HUES6 (cell line): ENCODE data around the gene PRTG.
"Not testable (repeated sequence)": the region's sequence is repeated elsewhere in the genome, so short reads cannot be mapped to it uniquely, and the experiment has no call there.

ENCODE experiments used
- H3K27ac ChIP-seq: 2 replicates; pipeline ENCODE4 v1.7.0; 2013; ENCODE audit warnings: low read depth, mild to moderate bottlenecking, low read length, inconsistent platforms
- H3K27me3 ChIP-seq: 2 replicates; pipeline ENCODE4 v1.6.1; 2013; ENCODE audit warnings: low read length; ENCODE audit not compliant: control insufficient read depth, insufficient read depth
- H3K36me3 ChIP-seq: 2 replicates; pipeline ENCODE4 v1.6.1; 2013; ENCODE audit warnings: low read length; ENCODE audit not compliant: control insufficient read depth, insufficient read depth
- H3K4me1 ChIP-seq: 2 replicates; pipeline ENCODE4 v1.6.1; 2013; ENCODE audit warnings: low read length; ENCODE audit not compliant: control insufficient read depth, insufficient read depth
- H3K4me3 ChIP-seq: 2 replicates; pipeline ENCODE4 v1.5.1; 2013; ENCODE audit warnings: low read depth, low read length
- H3K9ac ChIP-seq: one replicate; pipeline ENCODE4 v1.6.1; 2013; ENCODE audit warnings: mild to moderate bottlenecking, low read length
- H3K9me3 ChIP-seq: 2 replicates; pipeline ENCODE4 v1.6.1; 2013; ENCODE audit warnings: low read depth, low read length; ENCODE audit not compliant: control insufficient read depth, insufficient read depth

Gene PRTG

GRCh38 chr15:55742927-55743728 lies at the start of gene PRTG:
Gene PRTG (minus strand): TSS chr15:55743152. CDS start chr15:55742931, 221 bp downstream.
- Histone ChIP-seq H3K27ac (peak within 1 kb of the TSS; percentile 65; the same call in 1 of the 2 replicates), H3K36me3 (no peaks in the 10 kb centered on the region), H3K27me3 (peaks cover 86% of the 10 kb centered on the region), H3K4me1 (peaks cover 29% of the 10 kb centered on the region), H3K9ac (peak within 1 kb of the TSS; percentile 94), H3K9me3 (no peaks in the 10 kb centered on the region), H3K4me3 (peak within 1 kb of the TSS; percentile 72)

DNA sequence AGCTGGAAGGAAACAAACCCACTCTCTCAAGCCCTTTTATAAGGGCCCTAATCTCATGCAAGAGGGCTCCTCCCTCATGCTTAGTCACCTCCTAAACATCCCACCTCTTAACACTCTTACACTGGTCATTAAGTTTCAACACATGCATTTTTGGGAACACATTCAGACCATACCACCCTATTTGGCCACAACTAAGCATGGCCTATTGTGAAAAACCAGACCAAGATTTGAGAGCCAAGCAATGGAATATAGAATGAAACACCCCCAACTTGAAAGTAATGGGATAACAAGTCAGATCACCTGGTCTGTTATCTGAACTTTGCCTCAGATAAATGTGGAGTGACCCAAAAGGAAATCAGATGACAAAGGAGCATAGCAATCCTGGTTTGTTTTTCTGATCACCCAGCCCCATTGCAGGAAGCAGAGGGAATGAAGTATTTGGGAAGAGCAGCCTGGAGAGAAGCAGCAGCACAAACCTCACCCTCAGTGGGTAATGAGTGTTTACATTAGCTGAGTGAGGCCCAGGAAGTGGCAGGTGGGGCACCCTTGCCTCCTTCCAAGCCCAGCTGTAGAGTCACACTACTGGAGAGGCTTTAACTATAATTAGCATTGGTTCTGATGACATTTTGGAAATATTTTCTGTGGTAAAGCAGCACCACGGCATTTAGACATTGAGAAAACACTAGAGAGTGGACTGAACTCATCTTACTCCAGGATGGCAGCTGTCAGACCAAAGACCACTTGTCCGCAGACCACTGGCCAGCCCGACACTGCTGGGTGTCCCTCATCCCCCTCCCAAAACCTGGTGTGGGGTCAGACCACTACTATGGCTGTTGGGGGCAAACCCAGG lies 48.8 kb upstream of the PRTG start:
- H3K4me3 ChIP-seq = no peak overlapping the region
- H3K9ac ChIP-seq = no peak overlapping the region
- H3K27ac ChIP-seq = no peak overlapping the region
- no peaks in the 10 kb centered on the region for H3K36me3 ChIP-seq
- peaks cover 6% of the 10 kb centered on the region for H3K4me1 ChIP-seq
- peaks cover 32% of the 10 kb centered on the region for H3K9me3 ChIP-seq
- H3K27me3 ChIP-seq = no peaks in the 10 kb centered on the region

- no peaks in the 10 kb centered on the region for H3K36me3 ChIP-seq
- H3K4me1 ChIP-seq = peaks cover 19% of the 10 kb centered on the region
- no peak overlapping the region for H3K4me3 ChIP-seq
- no peaks in the 10 kb centered on the region for H3K27me3 ChIP-seq
- peaks cover 17% of the 10 kb centered on the region for H3K9me3 ChIP-seq
- H3K9ac ChIP-seq = no peak overlapping the region
- no peak overlapping the region for H3K27ac ChIP-seq
Observed at GRCh38 chr15:55789066-55789660, 46.2 kb upstream of the PRTG start.

DNA sequence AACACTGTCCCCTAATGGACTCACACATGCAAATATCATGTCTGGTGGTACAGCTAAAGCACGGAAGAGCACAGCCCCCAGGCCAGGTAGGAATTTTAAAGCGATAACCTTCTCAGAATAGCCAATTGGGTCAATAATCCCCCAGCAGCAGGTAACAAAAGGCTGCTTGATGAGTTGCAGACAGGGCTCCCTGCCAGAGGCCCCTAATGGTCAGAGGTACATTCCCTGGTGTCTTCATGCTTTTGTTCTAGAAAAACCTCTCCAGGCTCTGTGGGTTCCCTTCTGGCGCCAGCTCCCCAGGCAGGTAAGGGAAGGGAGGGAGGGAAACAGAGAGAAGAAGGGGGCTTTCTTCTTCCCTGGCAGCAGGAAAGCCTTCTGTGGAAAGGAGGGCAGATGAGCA lies 43.4 kb upstream of the PRTG start:
- Histone ChIP-seq H3K9ac (no peak overlapping the region), H3K27ac (no peak overlapping the region), H3K9me3 (peaks cover under 1% of the 10 kb centered on the region; the same call in 1 of the 2 replicates), H3K36me3 (no peaks in the 10 kb centered on the region), H3K4me3 (no peak overlapping the region), H3K4me1 (peaks cover 31% of the 10 kb centered on the region), H3K27me3 (no peaks in the 10 kb centered on the region)

- not testable (repeated sequence) for H3K36me3 ChIP-seq, H3K4me3 ChIP-seq, H3K9ac ChIP-seq, H3K27ac ChIP-seq, H3K27me3 ChIP-seq, H3K9me3 ChIP-seq
- peaks cover 31% of the 10 kb centered on the region for H3K4me1 ChIP-seq
Observed at GRCh38 chr15:55785593-55785992, 42.6 kb upstream of the PRTG start.

- no peaks in the 10 kb centered on the region for H3K27me3 ChIP-seq
- H3K27ac ChIP-seq = peak overlapping the region; percentile 18; the same call in 1 of the 2 replicates
- H3K4me3 ChIP-seq = no peak overlapping the region; the same call in 1 of the 2 replicates
- H3K4me1 ChIP-seq = peaks cover 31% of the 10 kb centered on the region
- no peaks in the 10 kb centered on the region for H3K36me3 ChIP-seq
- peak overlapping the region; percentile 45 for H3K9ac ChIP-seq
- peaks cover 2% of the 10 kb centered on the region; the same call in 1 of the 2 replicates for H3K9me3 ChIP-seq
Observed at GRCh38 chr15:55784286-55784685, 41.3 kb upstream of the PRTG start.

DNA sequence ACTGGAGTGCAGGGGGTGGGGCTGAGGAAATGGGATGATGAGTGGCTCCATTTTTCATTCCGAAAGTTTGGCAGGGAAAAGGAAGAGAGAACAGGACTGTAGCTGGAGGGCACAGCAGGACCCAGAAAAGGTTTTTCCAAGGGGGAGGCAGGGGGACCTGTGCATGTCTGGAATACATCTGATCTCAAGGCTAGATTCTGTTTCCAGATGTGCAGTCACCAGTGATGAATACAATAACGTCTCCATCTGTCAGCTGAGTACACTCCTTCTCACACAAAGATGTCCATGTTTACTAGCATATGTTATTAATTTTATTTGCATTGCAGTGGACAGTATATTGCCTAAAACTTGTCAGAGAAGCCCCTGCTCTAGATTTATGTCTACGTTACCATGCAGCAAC lies 39.9 kb upstream of the PRTG start:
- Histone ChIP-seq H3K27ac (no peak overlapping the region; the same call in 1 of the 2 replicates), H3K9ac (peak overlapping the region; percentile 64), H3K36me3 (no peaks in the 10 kb centered on the region)

DNA sequence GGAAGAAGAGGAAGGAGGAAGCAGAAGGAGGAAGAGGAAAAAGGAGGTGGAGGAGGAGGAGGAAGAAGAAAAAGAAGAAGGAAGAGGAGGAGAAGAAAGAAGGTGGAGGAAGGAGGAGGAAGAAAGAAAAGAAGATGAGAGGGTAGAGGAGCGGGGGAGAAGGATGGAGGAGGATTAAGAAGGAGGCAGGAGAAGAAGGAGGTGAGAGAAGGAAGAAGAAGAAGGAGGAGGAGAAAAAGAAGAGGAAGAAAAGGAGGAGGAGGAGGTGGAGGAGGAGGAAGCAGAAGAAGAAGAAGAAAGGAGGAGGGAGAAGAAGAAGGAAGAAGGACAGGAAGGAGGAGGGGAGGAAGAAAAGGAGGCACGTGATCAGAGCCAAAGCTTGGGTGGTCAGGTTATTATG lies 37.3 kb upstream of the PRTG start:
- Histone ChIP-seq H3K4me3 (no peak overlapping the region), H3K27me3 (no peaks in the 10 kb centered on the region), H3K27ac (no peak overlapping the region), H3K9ac (no peak overlapping the region), H3K9me3 (peaks cover 2% of the 10 kb centered on the region; the same call in 1 of the 2 replicates), H3K36me3 (no peaks in the 10 kb centered on the region), H3K4me1 (peaks cover 28% of the 10 kb centered on the region; the same call in 1 of the 2 replicates)

More for the DNA sequence above, 39.9 kb upstream of the PRTG start:
- Histone ChIP-seq H3K4me1 (peaks cover 31% of the 10 kb centered on the region), H3K9me3 (peaks cover 2% of the 10 kb centered on the region; the same call in 1 of the 2 replicates), H3K4me3 (no peak overlapping the region; the same call in 1 of the 2 replicates), H3K27me3 (no peaks in the 10 kb centered on the region)

DNA sequence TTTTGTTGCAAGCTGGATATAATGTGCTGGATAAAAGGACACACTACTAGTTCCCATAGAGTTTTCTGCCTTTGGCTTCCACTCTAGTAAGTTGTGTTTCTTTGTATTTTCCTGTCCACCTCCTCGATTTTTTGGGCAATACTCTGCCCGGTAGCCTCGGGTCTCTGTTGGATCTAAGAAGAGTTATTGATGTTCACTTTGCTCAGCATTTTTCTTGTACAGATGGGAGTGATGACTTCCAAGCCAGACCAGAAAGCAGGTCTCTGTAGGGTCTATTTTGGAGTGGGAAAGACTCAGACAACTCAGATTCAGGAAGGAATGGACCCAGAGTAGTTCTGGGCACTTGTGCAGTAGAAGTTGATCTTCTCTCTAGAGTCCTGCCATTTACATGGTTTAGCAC lies 36.0 kb upstream of the PRTG start:
- no peaks in the 10 kb centered on the region for H3K36me3 ChIP-seq
- H3K27me3 ChIP-seq = no peaks in the 10 kb centered on the region
- H3K4me3 ChIP-seq = no peak overlapping the region
- no peak overlapping the region for H3K27ac ChIP-seq
- no peak overlapping the region for H3K9ac ChIP-seq
- peaks cover 28% of the 10 kb centered on the region; the same call in 1 of the 2 replicates for H3K4me1 ChIP-seq
- H3K9me3 ChIP-seq = peaks cover 2% of the 10 kb centered on the region; the same call in 1 of the 2 replicates

DNA sequence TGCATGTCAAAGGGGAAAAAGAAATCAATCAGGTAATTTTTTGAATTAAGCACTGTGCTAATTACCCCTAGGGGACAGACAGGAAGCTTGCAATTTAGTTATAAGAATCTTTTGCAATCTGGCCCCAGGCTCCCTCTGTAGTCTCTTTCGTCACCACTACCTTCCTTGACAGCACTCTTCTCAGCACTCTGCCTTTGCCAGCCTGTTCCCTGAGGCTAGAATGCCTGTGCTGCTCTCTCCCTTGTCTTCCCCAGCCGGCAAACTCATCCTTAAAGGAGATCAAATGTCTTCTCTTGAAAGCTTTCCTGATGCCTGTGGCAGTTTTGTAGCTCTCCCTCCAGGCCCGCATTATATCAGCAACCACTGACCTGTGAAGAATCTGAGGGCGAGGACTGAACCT lies 32.4 kb upstream of the PRTG start:
- Histone ChIP-seq H3K27ac (no peak overlapping the region), H3K4me3 (no peak overlapping the region), H3K9me3 (no peaks in the 10 kb centered on the region), H3K27me3 (no peaks in the 10 kb centered on the region), H3K4me1 (peaks cover 12% of the 10 kb centered on the region; the same call in 1 of the 2 replicates), H3K9ac (no peak overlapping the region), H3K36me3 (no peaks in the 10 kb centered on the region)
